ENCODE results near the gene SIRT5.
A peak's percentile ranks its signal among the peaks of the same experiment; 100 is the strongest.

The SIRT5 gene

DNA sequence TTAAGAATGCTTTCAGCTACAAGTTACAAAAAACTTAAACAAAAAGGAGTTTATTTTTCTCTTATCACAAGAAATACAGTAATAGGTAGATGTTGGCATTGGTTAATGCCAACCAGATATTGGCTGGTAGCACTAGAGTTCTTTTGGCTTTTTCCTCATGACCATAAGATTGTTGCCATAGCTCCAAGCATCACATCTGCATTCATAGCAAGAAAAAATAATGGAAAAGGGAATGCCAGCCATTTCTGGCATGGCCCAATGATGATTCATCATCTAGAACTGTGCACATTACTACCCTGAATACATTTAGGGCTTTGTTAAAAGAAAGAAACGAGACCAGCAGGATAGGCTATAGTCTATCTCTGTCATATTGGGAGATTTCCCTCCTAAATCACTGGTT is 20.8 kb upstream of the SIRT5 start:
- DNase-seq (ENCODE audit: low read depth, low spot score), result no peak

- no peak for DNase-seq (ENCODE audit: low read depth, low spot score)
Measured at GRCh38 chr6:13554929-13555333, 19.5 kb upstream of the SIRT5 start.

DNA sequence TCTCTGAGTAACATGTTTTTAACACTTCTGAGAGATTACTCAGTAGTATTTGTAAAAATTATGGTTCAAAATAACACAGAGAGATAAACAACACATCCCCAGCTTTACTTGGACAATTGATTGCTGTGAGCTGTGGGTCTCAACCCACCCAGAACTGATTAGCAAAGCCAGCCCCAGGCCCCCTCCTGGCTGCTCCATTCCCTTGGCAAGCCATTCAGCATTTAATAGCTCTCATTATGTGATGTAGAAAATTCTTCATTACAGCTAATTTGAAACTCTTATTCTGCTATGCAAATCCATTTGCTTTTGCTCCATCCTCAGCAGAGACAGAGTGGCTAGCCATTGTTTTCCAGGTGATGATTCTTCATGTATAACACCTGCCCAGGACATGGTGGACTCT is 16.6 kb upstream of the SIRT5 start:
- no peak for DNase-seq (ENCODE audit: low read depth, low spot score)

DNA sequence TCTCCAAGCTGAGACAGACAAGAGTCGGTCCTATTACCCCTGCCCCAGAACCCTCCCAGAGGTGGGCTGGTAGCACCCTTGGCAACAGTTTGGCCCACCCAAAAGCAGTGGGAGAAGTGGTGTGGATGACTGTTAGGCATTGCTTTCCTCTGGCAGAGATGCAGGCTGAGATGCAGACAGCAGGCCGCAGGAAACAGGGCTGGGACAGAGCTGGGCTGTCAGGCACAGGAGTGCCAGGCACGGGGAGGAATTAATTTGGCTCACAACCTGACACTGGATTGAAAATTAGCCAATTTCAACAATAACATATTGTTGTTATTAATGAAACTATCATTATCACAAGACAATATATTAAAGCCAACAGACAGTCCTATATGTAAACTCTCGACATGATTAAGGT is 15.7 kb upstream of the SIRT5 start:
- no peak for DNase-seq (ENCODE audit: low read depth, low spot score)

DNA sequence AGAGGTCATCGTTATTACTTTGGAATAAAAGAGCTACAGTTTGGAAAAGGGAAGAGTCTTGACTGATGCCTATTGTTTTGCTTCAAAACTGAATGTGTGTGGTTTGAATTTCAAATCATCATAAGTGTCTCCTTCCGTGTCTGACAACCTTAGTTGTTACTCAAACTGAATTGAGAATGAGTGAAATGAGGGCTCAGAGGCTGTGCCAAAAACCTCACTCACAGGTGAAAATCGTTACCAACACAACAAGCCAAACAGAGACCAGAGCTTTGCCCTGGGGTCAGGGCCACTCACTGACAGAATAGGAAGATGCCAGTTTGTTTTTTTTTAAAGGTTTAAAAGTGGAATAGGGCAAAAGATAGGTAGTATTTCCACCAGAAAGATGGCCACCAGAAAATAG is 15.2 kb upstream of the SIRT5 start:
- no peak for DNase-seq (ENCODE audit: low read depth, low spot score)

GRCh38 chr6:13559968-13560650 is 14.3 kb upstream of the SIRT5 start:
- no peak for DNase-seq (ENCODE audit: low read depth, low spot score)

- no peak for DNase-seq (ENCODE audit: low read depth, low spot score)
Measured at GRCh38 chr6:13560651-13561044, 13.8 kb upstream of the SIRT5 start.

- no peak for DNase-seq (ENCODE audit: low read depth, low spot score)
Measured at GRCh38 chr6:13561624-13562267, 12.7 kb upstream of the SIRT5 start.

- no peak for DNase-seq (ENCODE audit: low read depth, low spot score)
Measured at GRCh38 chr6:13563009-13563408, 11.4 kb upstream of the SIRT5 start.

- DNase-seq (ENCODE audit: low read depth, low spot score), result no peak
Measured at GRCh38 chr6:13565921-13566320, 8.5 kb upstream of the SIRT5 start.

DNA sequence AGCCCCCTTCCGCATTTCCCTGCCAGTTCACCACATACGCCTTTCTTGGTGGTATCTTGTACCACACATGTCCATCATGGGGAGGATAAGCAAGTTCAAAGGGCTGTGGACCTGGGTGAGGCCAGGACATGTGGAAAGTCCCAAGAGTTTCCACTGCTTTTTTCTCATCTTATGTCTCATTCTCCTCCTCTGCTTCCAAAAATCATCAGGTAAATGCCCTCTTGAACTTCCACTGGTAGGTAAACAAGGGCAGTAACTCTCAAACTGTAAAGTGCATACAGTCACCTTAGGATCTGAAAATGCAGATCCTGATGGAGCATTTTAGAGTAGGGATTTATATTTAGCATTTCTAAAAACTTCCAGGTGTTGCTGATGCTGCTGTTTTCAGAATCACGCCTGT is 7.9 kb upstream of the SIRT5 start:
- no peak for DNase-seq (ENCODE audit: low read depth, low spot score)

- no peak for DNase-seq (ENCODE audit: low read depth, low spot score)
Measured at GRCh38 chr6:13568970-13569369, 5.4 kb upstream of the SIRT5 start.

- no peak for DNase-seq (ENCODE audit: low read depth, low spot score)
Measured at GRCh38 chr6:13572240-13572639, 2.2 kb upstream of the SIRT5 start.

DNA sequence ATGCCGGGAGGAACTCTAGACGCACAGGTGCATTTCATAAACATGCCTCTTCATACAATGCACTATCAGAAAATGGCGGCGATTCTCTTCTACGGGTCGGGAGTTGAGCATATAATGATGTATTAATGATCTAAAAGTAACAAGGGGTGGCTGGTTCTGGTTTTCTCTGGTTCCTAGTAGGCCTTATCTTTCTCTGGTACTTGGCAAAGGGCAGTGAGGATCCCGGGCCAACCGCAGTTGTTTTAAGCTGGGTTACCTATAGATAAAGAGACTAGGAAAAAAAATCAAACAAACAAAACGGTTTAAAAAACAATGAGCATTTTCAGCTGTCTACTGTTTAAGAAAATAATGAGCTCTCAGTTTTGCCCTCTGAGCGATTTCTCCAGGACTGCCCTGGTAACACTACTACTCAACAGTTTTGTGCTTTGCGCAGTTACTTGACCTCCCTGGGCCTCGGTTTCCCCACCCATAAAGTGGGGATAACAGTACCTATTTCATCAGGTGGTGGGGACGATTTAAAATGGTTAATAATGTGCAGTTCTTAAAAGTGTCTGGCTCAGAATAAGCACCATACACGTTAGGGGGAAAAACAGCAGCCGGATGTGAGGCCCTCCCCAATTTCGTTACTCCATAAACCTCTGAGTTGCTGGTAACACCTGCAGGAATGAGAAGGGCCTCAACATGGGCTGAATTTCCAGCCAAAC is 1.3 kb upstream of the SIRT5 start:
- no peak for DNase-seq (ENCODE audit: low read depth, low spot score)

DNA sequence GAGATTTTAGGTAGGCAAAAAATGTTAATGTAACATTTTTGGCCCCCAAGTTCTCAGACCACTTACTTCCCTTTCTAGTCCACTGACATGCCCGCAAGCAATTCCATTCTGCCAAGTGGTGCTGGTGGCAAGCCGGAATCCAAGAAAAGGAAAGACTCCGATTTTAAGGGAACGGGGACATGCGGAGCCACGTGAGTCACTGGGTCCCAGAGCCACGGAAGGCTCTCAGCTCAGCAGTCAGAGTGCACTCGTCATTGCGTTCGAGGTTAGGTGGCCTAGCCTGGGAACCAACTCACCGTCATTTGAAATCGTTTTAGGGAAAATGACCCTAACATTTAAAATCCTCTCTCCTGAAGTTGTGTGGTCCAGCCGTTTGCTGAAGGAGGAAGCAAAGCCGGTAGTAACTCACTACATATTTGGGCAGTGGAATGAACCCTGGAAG is 711 bp upstream of the SIRT5 start:
- no peak for DNase-seq (ENCODE audit: low read depth, low spot score)

- DNase-seq (ENCODE audit: low read depth, low spot score), result peak; percentile 84
Measured at GRCh38 chr6:13574149-13574570, 241 bp upstream of the SIRT5 start.

GRCh38 chr6:13575377-13575775 is 975 bp downstream of the SIRT5 start:
- DNase-seq (ENCODE audit: low read depth, low spot score), result no peak

GRCh38 chr6:13576017-13576416 is 1.6 kb downstream of the SIRT5 start:
- no peak for DNase-seq (ENCODE audit: low read depth, low spot score)

DNA sequence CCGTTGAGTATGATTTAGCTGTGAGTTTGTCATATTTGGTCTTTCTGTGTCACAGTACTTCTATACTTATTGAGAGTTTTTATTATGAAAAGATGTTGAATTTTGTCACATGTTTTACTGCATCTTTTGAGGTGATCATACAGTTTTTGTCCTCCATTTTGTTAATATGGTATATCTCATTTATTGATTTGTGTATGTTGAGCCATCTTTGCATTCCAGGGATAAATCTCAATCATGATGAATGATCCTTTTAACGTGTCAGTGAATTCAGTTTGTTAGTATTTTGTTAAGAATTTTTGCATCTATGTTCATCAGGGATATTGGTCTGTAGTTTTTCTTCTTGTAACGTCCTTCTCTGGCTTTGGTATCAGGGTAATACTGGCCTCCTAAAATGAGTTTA is 3.5 kb downstream of the SIRT5 start:
- DNase-seq (ENCODE audit: low read depth, low spot score), result no peak

- no peak for DNase-seq (ENCODE audit: low read depth, low spot score)
Measured at GRCh38 chr6:13579911-13580310, 5.5 kb downstream of the SIRT5 start.

GRCh38 chr6:13581700-13582229 is 7.4 kb downstream of the SIRT5 start:
- no peak for DNase-seq (ENCODE audit: low read depth, low spot score)

Data from activated naive CD8-positive, alpha-beta T cell treated with anti-CD3 and anti-CD28 coated beads, Interleukin-2, amount 50 U/mL, for 16 hours (primary cell).